HepG2 (cell line): ENCODE measurements around the gene ZC3H8. TPM values are rescaled to one million over a fixed set of nuclear protein-coding genes. Genes with fewer than 3 reads are reported as not detected.

ENCODE experiments used
- ATM ChIP-seq: fragments of 450-650 bp; IDR thresholded peaks from 2 replicates; pipeline ENCODE4 v1.7.1; 2017; ENCODE audit warnings: mild to moderate bottlenecking, borderline replicate concordance
- BCLAF1 ChIP-seq: fragments of 450-650 bp; IDR thresholded peaks from 2 replicates; pipeline ENCODE4 v1.6.1; 2017; ENCODE audit warnings: mild to moderate bottlenecking
- CHD4 ChIP-seq: fragments of 200-600 bp; sonication (generic); IDR thresholded peaks from 2 replicates; pipeline ENCODE4 v1.7.0; 2017; ENCODE audit warnings: mild to moderate bottlenecking, low read length, borderline replicate concordance
- DMTF1 ChIP-seq: sonication (generic); formaldehyde crosslinking; IDR thresholded peaks from 2 replicates; pipeline ENCODE4 v1.4.0; 2020; ENCODE audit warnings: mild to moderate bottlenecking, missing genetic modification reagents
- HNF4G ChIP-seq, 2 experiments: sonication (generic) in 1 of 2; formaldehyde crosslinking in 1 of 2; IDR thresholded peaks; 2 replicates each; pipeline versions ENCODE4 v1.4.0 to v1.6.1; 2011 to 2020; ENCODE audit warnings: borderline replicate concordance in 2 of 2, low read depth in 2 of 2, mild to moderate bottlenecking in 2 of 2, low read length in 1 of 2, missing genetic modification reagents in 1 of 2, moderate library complexity in 1 of 2
- KAT2B ChIP-seq: fragments of 150-350 bp; IDR thresholded peaks from 2 replicates; pipeline ENCODE4 v1.6.1; 2014; ENCODE audit warnings: low read depth, low read length, borderline replicate concordance
- NFIB ChIP-seq: sonication (generic); formaldehyde crosslinking; IDR thresholded peaks from 2 replicates; pipeline ENCODE4 v1.9.0; 2021; ENCODE audit warnings: missing genetic modification reagents, mild to moderate bottlenecking, borderline replicate concordance
- RXRB ChIP-seq: IDR thresholded peaks from 2 replicates; pipeline ENCODE4 v1.6.1; 2016; ENCODE audit warnings: borderline replicate concordance, missing genetic modification reagents, missing compliant biosample characterization
- SP4 ChIP-seq: sonication (generic); formaldehyde crosslinking; IDR thresholded peaks from 2 replicates; pipeline ENCODE4 v1.8.1; 2023; ENCODE audit warnings: mild to moderate bottlenecking, missing genetic modification reagents
- ZBTB10 ChIP-seq: sonication (generic); formaldehyde crosslinking; IDR thresholded peaks from 2 replicates; pipeline ENCODE4 v1.4.0; 2020; ENCODE audit warnings: missing genetic modification reagents, borderline replicate concordance
- ZKSCAN5 ChIP-seq: sonication (generic); formaldehyde crosslinking; IDR thresholded peaks from 2 replicates; pipeline ENCODE4 v1.5.1; 2020; ENCODE audit warnings: mild to moderate bottlenecking, missing genetic modification reagents
- ZMAT3 ChIP-seq: sonication (generic); formaldehyde crosslinking; conservative IDR thresholded peaks from 2 replicates; pipeline ENCODE4 v1.7.0; 2021; ENCODE audit warnings: missing genetic modification reagents
- ZNF281 ChIP-seq: sonication (generic); formaldehyde crosslinking; IDR thresholded peaks from 2 replicates; pipeline ENCODE4 v1.4.0; 2020; ENCODE audit warnings: missing genetic modification reagents, borderline replicate concordance
- ZNF296 ChIP-seq: sonication (generic); formaldehyde crosslinking; conservative IDR thresholded peaks from 2 replicates; pipeline ENCODE4 v1.5.0; 2020; ENCODE audit warnings: mild to moderate bottlenecking, missing genetic modification reagents
- ZNF333 ChIP-seq: sonication (generic); formaldehyde crosslinking; IDR thresholded peaks from 2 replicates; pipeline ENCODE4 v1.4.0; 2020; ENCODE audit warnings: mild to moderate bottlenecking, missing genetic modification reagents, borderline replicate concordance
- ZNF432 ChIP-seq: sonication (generic); formaldehyde crosslinking; IDR thresholded peaks from 2 replicates; pipeline ENCODE4 v1.5.0; 2020; ENCODE audit warnings: missing genetic modification reagents, mild to moderate bottlenecking, borderline replicate concordance
- ZNF577 ChIP-seq: sonication (generic); formaldehyde crosslinking; IDR thresholded peaks from 2 replicates; pipeline ENCODE4 v1.4.0; 2020; ENCODE audit warnings: mild to moderate bottlenecking, low read depth, missing genetic modification reagents, borderline replicate concordance
- polyA plus RNA-seq, 8 experiments: library from polyadenylated mRNA; depleted of rRNA in 3 of 8; stranded (reverse) in 7 of 8; unstranded in 1 of 8; fragments of >200 nt; fragmentation: Illumina TruSeq in 4 of 8; extraction: Trizol in 4 of 8; gene quantifications; 2 replicates each; pipeline versions ENCODE4 v1.2.1 to v1.2.3, GENCODE V29; 2011 to 2016; ENCODE audit warnings: low read depth in 4 of 8, missing spikeins in 1 of 8, mixed read lengths in 1 of 8; ENCODE audit not compliant: insufficient read depth in 1 of 8
- total RNA-seq, 5 experiments: library from RNA; depleted of rRNA; stranded (reverse); fragments of >200 nt; fragmentation: Illumina TruSeq; extraction: Trizol; gene quantifications; 2 replicates each; pipeline ENCODE4 v1.2.3, GENCODE V29; 2016; ENCODE audit warnings: low read depth in 1 of 5

Gene ZC3H8
- total and polyA plus RNA-seq, 2 of the 13 experiments (the other 11 are each of a cell fraction or from before 2014, with no cell fraction given): 4.5 to 17.0 TPM

- TF ChIP-seq ZKSCAN5 (CRISPR knock-in tag) (peak; percentile 60; the same call in 1 of the 2 replicates), DMTF1 (CRISPR knock-in tag) (peak; percentile 79; the same call in 1 of the 2 replicates), ZNF577 (peak; percentile 80; the same call in 1 of the 2 replicates), ZNF281 (peak; percentile 73), ZNF296 (CRISPR knock-in tag) (peak; percentile 75; the same call in 1 of the 2 replicates), BCLAF1 (no peak), ATM (no peak), ZBTB10 (CRISPR knock-in tag) (peak; percentile 59), CHD4 (no peak), RXRB (CRISPR knock-in tag) (peak; percentile 91), HNF4G (IDR thresholded peaks at IDR 0.05; ENCODE audit: borderline replicate concordance, low read depth, low read length) (peak; percentile 77), HNF4G (CRISPR knock-in tag; IDR thresholded peaks at IDR 0.05; ENCODE audit: borderline replicate concordance, low read depth) (peak; percentile 93), ZMAT3 (no peak; the same call in 1 of the 2 replicates), SP4 (CRISPR knock-in tag) (peak; percentile 100), ZNF432 (no peak), NFIB (CRISPR knock-in tag) (no peak), ZNF333 (peak; percentile 85; the same call in 1 of the 2 replicates), KAT2B (no peak; the same call in 1 of the 2 replicates)
These were observed 20.6 kb upstream of the ZC3H8 start, which contains the start of gene ZC3H6 (continued) for GRCh38 chr2:112275311-112275886.
